ENCODE measurements around the gene PITPNM2. TPM values are rescaled to one million over a fixed set of nuclear protein-coding genes. Genes with fewer than 3 reads are reported as not detected.
"Not testable (repeated sequence)": the region's sequence is repeated elsewhere in the genome, so short reads cannot be mapped to it uniquely, and the experiment has no call there.

Gene PITPNM2
- polyA plus RNA-seq, 6 donors from 2014 or later: 0.10 to 2.6 (median 0.96) TPM

DNA sequence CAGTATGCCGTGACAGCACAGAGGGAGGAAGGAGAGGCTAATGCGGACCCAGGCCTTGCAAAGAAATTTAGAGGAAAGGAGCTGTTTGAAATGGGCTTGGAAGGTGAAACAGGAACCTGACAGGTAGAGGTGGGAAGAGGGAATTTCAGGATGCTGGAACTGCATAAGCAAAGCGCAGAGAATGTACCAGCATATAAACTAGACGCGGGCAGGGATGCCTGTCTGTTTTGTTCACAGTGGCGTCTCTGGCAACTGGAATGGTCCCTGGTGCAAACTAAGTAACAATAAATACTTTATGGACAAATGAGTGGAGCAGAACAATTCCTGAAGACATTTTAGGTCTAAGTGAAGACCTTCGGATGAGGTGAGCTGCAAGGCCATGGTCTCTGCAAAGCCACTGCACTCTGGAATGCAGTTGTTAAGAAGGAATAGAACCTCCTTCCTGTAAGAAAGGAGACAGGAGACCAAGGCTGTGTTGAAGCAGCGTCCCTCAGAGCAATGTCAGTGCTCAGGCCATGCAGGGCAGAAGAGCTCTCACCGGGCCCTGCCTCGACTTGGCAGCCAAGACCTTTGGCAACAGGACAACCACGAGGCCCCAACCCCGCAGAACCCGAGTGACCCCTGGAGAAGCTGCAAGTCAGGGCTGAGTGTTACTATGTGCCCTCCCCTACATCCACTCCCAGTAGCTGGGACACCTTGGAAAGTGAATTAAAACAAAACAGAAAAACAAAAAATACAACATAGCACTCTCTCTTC is 42.8 kb downstream of the PITPNM2 start:
- peaks cover 40 to 53% (median 46%) of the 10 kb centered on the region in 3 donors for H3K4me1 Mint-ChIP-seq
- DNase-seq (no peak), ATAC-seq (ENCODE audit: low read depth in 2 of 2) (no peak)
- H3K27ac Mint-ChIP-seq: peak overlapping the region in 5 of 6 donors; percentile 30 to 97 (median 91)
- H3K36me3 Mint-ChIP-seq: peaks cover 0 to 8% of the 10 kb centered on the region in 2 donors
- H3K4me3 Mint-ChIP-seq: peak overlapping the region in 3 of 8 donors; percentile 84 to 88 (median 85)
- H3K27me3 Mint-ChIP-seq: no peaks in the 10 kb centered on the region
- H3K9me3 Mint-ChIP-seq: no peaks in the 10 kb centered on the region

- H3K27me3 Mint-ChIP-seq: no peaks in the 10 kb centered on the region
- H3K4me1 Mint-ChIP-seq: peaks cover 36 to 53% (median 45%) of the 10 kb centered on the region in 3 donors
- H3K4me3 Mint-ChIP-seq: peak overlapping the region in 7 of 8 donors; percentile 44 to 88 (median 75)
- H3K27ac Mint-ChIP-seq: peak overlapping the region; percentile 87 to 97 (median 94)
- no peaks in the 10 kb centered on the region for H3K9me3 Mint-ChIP-seq
- peak; percentile 84 to 89 for ATAC-seq (ENCODE audit: low read depth in 2 of 2)
- H3K36me3 Mint-ChIP-seq: peaks cover 0 to 8% of the 10 kb centered on the region in 2 donors
- DNase-seq: peak; percentile 37
Observed at GRCh38 chr12:123106640-123107359, 44.1 kb downstream of the PITPNM2 start.

DNA sequence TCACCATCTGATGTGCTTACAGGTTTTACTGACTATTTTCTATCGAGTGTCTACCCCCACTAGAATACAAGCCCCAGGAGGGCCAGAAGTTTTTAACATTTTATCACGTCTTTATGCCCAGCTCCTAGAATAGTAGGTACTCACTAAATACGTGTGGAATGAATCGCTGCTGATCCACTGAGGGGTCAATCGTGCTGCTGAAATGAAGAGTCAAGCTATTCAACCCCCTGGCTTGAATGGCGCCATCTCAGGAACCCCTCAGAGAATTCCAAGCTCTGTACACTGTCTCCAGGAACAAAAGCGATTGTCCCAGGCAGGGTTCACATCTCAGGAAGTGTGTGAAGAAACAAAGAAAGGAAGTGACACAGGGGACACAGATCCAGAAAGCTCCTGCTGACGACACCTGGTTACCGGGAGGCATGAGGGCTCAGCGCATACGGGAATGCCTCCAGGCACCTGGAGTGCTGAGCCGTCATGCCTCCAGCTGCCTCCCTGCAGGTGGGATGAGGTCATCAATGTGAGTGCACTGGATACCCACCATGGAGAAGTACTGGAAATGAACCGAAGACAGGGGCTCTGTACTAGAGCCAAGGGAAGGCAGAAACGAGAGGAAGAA is 45.6 kb downstream of the PITPNM2 start:
- H3K4me3 Mint-ChIP-seq: peak overlapping the region in 4 of 8 donors; percentile 1 to 84 (median 30)
- ATAC-seq (ENCODE audit: low read depth in 2 of 2) (no peak), DNase-seq (no peak)
- no peaks in the 10 kb centered on the region for H3K9me3 Mint-ChIP-seq
- H3K36me3 Mint-ChIP-seq: peaks cover 0 to 8% of the 10 kb centered on the region in 2 donors
- peaks cover 41 to 58% (median 46%) of the 10 kb centered on the region in 3 donors for H3K4me1 Mint-ChIP-seq
- no peaks in the 10 kb centered on the region for H3K27me3 Mint-ChIP-seq
- H3K27ac Mint-ChIP-seq: peak overlapping the region in 5 of 6 donors; percentile 51 to 91 (median 87)

DNA sequence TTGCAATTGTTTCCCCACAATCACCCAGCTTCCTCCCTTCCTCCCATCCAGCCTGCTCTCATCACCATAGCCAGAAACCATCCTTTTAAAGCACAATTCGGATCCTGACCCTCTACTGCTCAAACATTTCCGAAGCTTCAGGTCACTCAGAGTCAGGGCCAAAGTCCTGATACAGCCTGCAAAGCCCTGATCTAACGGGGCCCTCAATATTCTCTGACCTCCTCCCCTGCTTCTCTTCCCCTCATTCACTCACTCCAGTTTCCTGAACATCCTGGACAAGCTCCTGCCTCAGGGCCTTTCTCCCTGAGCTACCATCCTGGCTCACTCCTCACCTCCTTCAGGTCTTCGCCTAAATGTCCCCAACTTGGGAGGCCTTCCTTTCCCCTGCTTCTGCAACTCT is 46.1 kb downstream of the PITPNM2 start:
- Mint-ChIP-seq H3K36me3 (peaks cover 0 to 8% of the 10 kb centered on the region in 2 donors), H3K4me3 (no peak overlapping the region), H3K27ac (peak overlapping the region in 5 of 6 donors; percentile 46 to 91 (median 86)), H3K27me3 (no peaks in the 10 kb centered on the region), H3K4me1 (peaks cover 43 to 60% (median 47%) of the 10 kb centered on the region in 3 donors), H3K9me3 (no peaks in the 10 kb centered on the region)
- ATAC-seq (ENCODE audit: low read depth in 2 of 2): no peak
- no peak for DNase-seq

- not testable (repeated sequence) for DNase-seq; H3K9me3 Mint-ChIP-seq; ATAC-seq (ENCODE audit: low read depth in 2 of 2); H3K4me3 Mint-ChIP-seq; H3K36me3 Mint-ChIP-seq; H3K27me3 Mint-ChIP-seq
- Mint-ChIP-seq H3K27ac (peak overlapping the region in 2 of 6 donors; percentile 7 to 87), H3K4me1 (peaks cover 46 to 65% (median 48%) of the 10 kb centered on the region in 3 donors)
Observed at GRCh38 chr12:123104094-123104493, 46.8 kb downstream of the PITPNM2 start.

DNA sequence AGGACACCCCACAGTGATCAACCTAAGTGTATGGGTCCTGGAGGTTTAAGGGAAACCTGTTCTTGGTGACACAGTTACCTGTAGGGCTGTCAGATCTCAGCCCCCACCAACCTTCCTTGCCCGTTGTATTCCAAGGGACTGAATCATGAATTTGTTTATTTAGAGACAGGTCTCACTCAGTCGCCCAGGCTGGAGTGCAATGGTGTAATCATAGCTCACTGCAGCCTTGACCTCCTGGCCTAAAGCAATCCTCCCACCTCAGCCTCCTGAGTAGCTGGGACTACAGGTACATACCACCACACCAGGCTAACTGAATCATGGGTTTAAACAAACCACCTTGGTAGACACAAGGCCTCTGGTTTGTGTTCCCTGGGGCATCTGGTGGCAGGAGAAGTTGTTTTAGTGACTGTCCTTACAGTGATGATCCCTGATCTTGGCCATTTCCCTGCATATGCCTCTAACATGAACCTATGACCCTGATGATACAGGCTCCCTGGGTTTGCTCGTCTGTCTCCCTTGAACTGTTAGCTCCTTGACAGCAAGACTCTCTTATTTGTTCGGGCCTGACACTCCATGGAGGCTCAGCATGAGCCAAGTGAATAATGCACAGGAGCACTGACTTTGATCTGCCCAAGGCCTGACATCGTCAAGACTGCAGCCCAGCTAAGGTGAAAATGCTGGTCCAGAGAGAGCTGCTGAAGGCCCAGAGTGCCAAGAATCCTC is 47.9 kb downstream of the PITPNM2 start:
- no peaks in the 10 kb centered on the region for H3K27me3 Mint-ChIP-seq
- H3K27ac Mint-ChIP-seq: peak overlapping the region in 3 of 6 donors; percentile 42 to 72 (median 69)
- H3K36me3 Mint-ChIP-seq: peaks cover 0 to 6% of the 10 kb centered on the region in 2 donors
- ATAC-seq (ENCODE audit: low read depth in 2 of 2) (no peak), DNase-seq (no peak)
- peaks cover 49 to 62% (median 51%) of the 10 kb centered on the region in 3 donors for H3K4me1 Mint-ChIP-seq
- no peak overlapping the region for H3K4me3 Mint-ChIP-seq
- no peaks in the 10 kb centered on the region for H3K9me3 Mint-ChIP-seq

- no peak for ATAC-seq (ENCODE audit: low read depth in 2 of 2)
- DNase-seq: no peak
- Mint-ChIP-seq H3K27ac (peak overlapping the region in 2 of 6 donors; percentile 69 to 72), H3K4me1 (peaks cover 43 to 56% (median 48%) of the 10 kb centered on the region in 3 donors), H3K36me3 (peaks cover 0 to under 1% of the 10 kb centered on the region in 2 donors), H3K27me3 (no peaks in the 10 kb centered on the region), H3K9me3 (no peaks in the 10 kb centered on the region), H3K4me3 (no peak overlapping the region)
Observed at GRCh38 chr12:123102366-123102765, 48.5 kb downstream of the PITPNM2 start.

DNA sequence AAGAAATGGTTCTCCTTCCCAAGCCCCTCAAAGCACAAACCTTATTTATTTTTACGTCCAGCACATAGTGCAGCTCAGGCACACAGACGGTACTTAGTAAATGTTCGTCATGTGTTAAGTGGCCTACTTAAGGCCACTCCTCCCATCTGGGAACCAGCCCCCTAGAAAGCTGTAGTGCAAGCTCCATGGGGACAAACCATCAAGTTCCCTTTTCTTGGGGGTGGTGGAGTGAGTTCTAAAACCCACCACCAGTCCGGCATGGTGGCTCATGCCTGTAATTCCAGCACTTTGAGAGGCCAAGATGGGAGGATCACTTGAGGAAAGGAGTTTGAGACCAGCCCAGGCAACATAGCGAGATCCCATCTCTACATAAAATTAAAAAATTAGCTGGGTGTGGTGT is 49.4 kb downstream of the PITPNM2 start:
- no peak for ATAC-seq (ENCODE audit: low read depth in 2 of 2)
- no peak overlapping the region for H3K4me3 Mint-ChIP-seq
- no peaks in the 10 kb centered on the region for H3K36me3 Mint-ChIP-seq
- DNase-seq: no peak
- H3K9me3 Mint-ChIP-seq: no peaks in the 10 kb centered on the region
- peak overlapping the region in 1 of 6 donors; percentile 26 for H3K27ac Mint-ChIP-seq
- H3K27me3 Mint-ChIP-seq: no peaks in the 10 kb centered on the region
- H3K4me1 Mint-ChIP-seq: peaks cover 35 to 48% (median 40%) of the 10 kb centered on the region in 3 donors

Other genes starting within 250 kb of the PITPNM2 start
- gene ABCB9, start 184.6 kb downstream of the PITPNM2 start, polyA plus RNA-seq (ENCODE audit: low read depth in 6 of 6): under 1 TPM in 5 of 6 donors, not detected in 1; 0.18 to 0.59 (median 0.31) TPM
- 10 to 100 TPM in 5 of 6 donors, 1 to 10 TPM in 1; 9.4 to 20.4 (median 14.2) TPM for gene OGFOD2, start 175.8 kb downstream of the PITPNM2 start, polyA plus RNA-seq (ENCODE audit: low read depth in 6 of 6)
- gene ARL6IP4, start 170.4 kb downstream of the PITPNM2 start, polyA plus RNA-seq (ENCODE audit: low read depth in 6 of 6): 100 to 1,000 TPM; 132 to 202 (median 187) TPM
- 10 to 100 TPM; 20.2 to 33.6 (median 28.6) TPM for gene MPHOSPH9, start 82.1 kb upstream of the PITPNM2 start, polyA plus RNA-seq (ENCODE audit: low read depth in 6 of 6)
- 10 to 100 TPM; 23.7 to 34.2 (median 30.3) TPM for gene MTRFR, start 82.3 kb upstream of the PITPNM2 start, polyA plus RNA-seq (ENCODE audit: low read depth in 6 of 6)
- 1 to 10 TPM; 2.0 to 6.3 (median 3.8) TPM for gene CDK2AP1, start 120.8 kb upstream of the PITPNM2 start, polyA plus RNA-seq (ENCODE audit: low read depth in 6 of 6)
- 10 to 100 TPM; 17.2 to 30.6 (median 24.1) TPM for gene SBNO1, start 213.8 kb upstream of the PITPNM2 start, polyA plus RNA-seq (ENCODE audit: low read depth in 6 of 6)
- gene KMT5A, start 233.0 kb upstream of the PITPNM2 start, polyA plus RNA-seq (ENCODE audit: low read depth in 6 of 6): 1 to 10 TPM in 3 of 6 donors, under 1 TPM in 3; 0.15 to 2.7 (median 1.4) TPM